WTC11 (cell line): ENCODE results near the gene FOXP1. TPM values are rescaled to one million over a fixed set of nuclear protein-coding genes. Genes with fewer than 3 reads are reported as not detected.

Experiments
- ATAC-seq: fragments of 200-7000 bp; cut with Tn5 transposase; 2 replicates; pipeline ENCODE4 v1.10.0; 2021; ENCODE audit warnings: mild to moderate bottlenecking, moderate library complexity
- CTCF ChIA-PET: fragments of 300-600 bp; sonication (Branson Sonifier 250); formaldehyde crosslinking; loops from one replicate; lab custom pipeline; 2021; ENCODE audit warnings: antibody characterized with exemption; lab: Charles Lee
- POLR2A ChIA-PET: fragments of 350-600 bp; sonication (Branson Sonifier 250); formaldehyde crosslinking; loops from one replicate; lab custom pipeline; 2021; ENCODE audit warnings: antibody characterized with exemption; lab: Charles Lee
- DNase-seq: peaks from one replicate; pipeline ENCODE4 v3.0.0; 2021; ENCODE audit warnings: low spot score
- H3K27ac Mint-ChIP-seq: 2 replicates; pipeline ENCODE4 v1.8.0; 2021; ENCODE audit warnings: mixed read lengths
- H3K27me3 Mint-ChIP-seq: 2 replicates; pipeline ENCODE4 v1.8.0; 2021; ENCODE audit warnings: low read depth, mild to moderate bottlenecking, moderate library complexity, mixed read lengths
- H3K36me3 Mint-ChIP-seq: 2 replicates; pipeline ENCODE4 v1.8.0; 2021; ENCODE audit warnings: mixed read lengths
- H3K4me1 Mint-ChIP-seq: 2 replicates; pipeline ENCODE4 v1.8.0; 2022; ENCODE audit warnings: mixed read lengths
- H3K4me3 Mint-ChIP-seq: 2 replicates; pipeline ENCODE4 v1.8.0; 2021; ENCODE audit warnings: mild to moderate bottlenecking, moderate library complexity, mixed read lengths
- H3K9me3 Mint-ChIP-seq: 2 replicates; pipeline ENCODE4 v1.8.0; 2021; ENCODE audit warnings: mixed read lengths
- ATF6 ChIP-seq: sonication (generic); formaldehyde crosslinking; IDR thresholded peaks from 2 replicates; pipeline ENCODE4 v1.8.1; 2023; ENCODE audit warnings: mild to moderate bottlenecking, missing genetic modification reagents
- EMX1 ChIP-seq: fragments of 250-450 bp; sonication (Bioruptor Pico); IDR thresholded peaks from 2 replicates; pipeline ENCODE4 v1.8.0; 2021; ENCODE audit warnings: mild to moderate bottlenecking
- ESRRA ChIP-seq: sonication (generic); formaldehyde crosslinking; IDR thresholded peaks from 2 replicates; pipeline ENCODE4 v1.8.1; 2022; ENCODE audit warnings: mild to moderate bottlenecking, missing genetic modification reagents, borderline replicate concordance
- FOXK1 ChIP-seq: sonication (generic); formaldehyde crosslinking; IDR thresholded peaks from 2 replicates; pipeline ENCODE4 v1.8.0; 2022; ENCODE audit warnings: mild to moderate bottlenecking, moderate library complexity, missing genetic modification reagents
- KAT7 ChIP-seq: sonication (generic); formaldehyde crosslinking; IDR thresholded peaks from 2 replicates; pipeline ENCODE4 v1.8.1; 2023; ENCODE audit warnings: missing genetic modification reagents, mild to moderate bottlenecking, borderline replicate concordance
- MYBL2 ChIP-seq: sonication (generic); formaldehyde crosslinking; IDR thresholded peaks from 2 replicates; pipeline ENCODE4 v1.8.1; 2023; ENCODE audit warnings: mild to moderate bottlenecking, moderate library complexity, missing genetic modification reagents
- NR1H2 ChIP-seq: sonication (generic); formaldehyde crosslinking; IDR thresholded peaks from 2 replicates; pipeline ENCODE4 v1.9.0; 2021; ENCODE audit warnings: mild to moderate bottlenecking, moderate library complexity, missing genetic modification reagents
- PRRX2 ChIP-seq: fragments of 250-450 bp; sonication (Bioruptor Pico); IDR thresholded peaks from 2 replicates; pipeline ENCODE4 v1.8.0; 2021; ENCODE audit warnings: mild to moderate bottlenecking
- SMAD3 ChIP-seq: sonication (generic); formaldehyde crosslinking; IDR thresholded peaks from 2 replicates; pipeline ENCODE4 v1.8.0; 2022; ENCODE audit warnings: missing genetic modification reagents, mild to moderate bottlenecking, borderline replicate concordance
- SP1 ChIP-seq: sonication (generic); formaldehyde crosslinking; conservative IDR thresholded peaks from 2 replicates; pipeline ENCODE4 v1.8.1; 2022; ENCODE audit warnings: missing genetic modification reagents
- ZNF317 ChIP-seq: sonication (generic); formaldehyde crosslinking; IDR thresholded peaks from 2 replicates; pipeline ENCODE4 v1.8.1; 2023; ENCODE audit warnings: low read depth, mild to moderate bottlenecking, moderate library complexity, missing genetic modification reagents, borderline replicate concordance
- ZNF416 ChIP-seq: fragments of 250-450 bp; sonication (Bioruptor Pico); IDR thresholded peaks from 2 replicates; pipeline ENCODE4 v1.9.0; 2021; ENCODE audit warnings: mild to moderate bottlenecking, inconsistent platforms
- ZNF423 ChIP-seq: fragments of 250-450 bp; sonication (Bioruptor Pico); IDR thresholded peaks from 2 replicates; pipeline ENCODE4 v2.1.2; 2022; ENCODE audit warnings: mild to moderate bottlenecking, moderate library complexity
- ZNF512 ChIP-seq: sonication (generic); formaldehyde crosslinking; IDR thresholded peaks from 2 replicates; pipeline ENCODE4 v1.8.1; 2022; ENCODE audit warnings: missing genetic modification reagents, borderline replicate concordance
- ZNF671 ChIP-seq: fragments of 250-450 bp; sonication (Bioruptor Pico); IDR thresholded peaks from 2 replicates; pipeline ENCODE4 v1.8.0; 2021; ENCODE audit warnings: mild to moderate bottlenecking
- ZSCAN18 ChIP-seq: fragments of 250-450 bp; sonication (Bioruptor Pico); IDR thresholded peaks from 2 replicates; pipeline ENCODE4 v2.1.2; 2022; ENCODE audit warnings: mild to moderate bottlenecking, moderate library complexity
- total RNA-seq: library from RNA; stranded (reverse); gene quantifications from 3 replicates; pipeline ENCODE4 v1.2.3, GENCODE V29; 2021
- TF ChIP-seq, protein P1 (sequence below): sonication (generic); formaldehyde crosslinking; IDR thresholded peaks from 2 replicates; pipeline ENCODE4 v1.8.1; 2023; ENCODE audit warnings: mild to moderate bottlenecking, missing genetic modification reagents, borderline replicate concordance
- TF ChIP-seq, protein P2 (sequence below): sonication (generic); formaldehyde crosslinking; IDR thresholded peaks from 2 replicates; pipeline ENCODE4 v1.8.1; 2023; ENCODE audit warnings: mild to moderate bottlenecking, missing genetic modification reagents

The FOXP1 gene
- total RNA-seq, 1 experiment from 2014 or later = 25.8 TPM

GRCh38 chr3:71130471-71131374 lies 452.8 kb downstream of the FOXP1 start:
- ChIA-PET CTCF (interaction anchor here (0.6 to 1.2 kb wide), 3 partner anchors 22 to 46 kb away, joined by 4 to 7 read pairs (median 5); no protein-coding TSS in a partner anchor), POLR2A (interaction anchor here (1.6 kb wide), 1 partner anchor 454 kb away, joined by 4 read pairs; the partner anchor contains the start of gene FOXP1)
- ATAC-seq (peak; percentile 61), DNase-seq (no peak)
- TF ChIP-seq SP1 (CRISPR knock-in tag) (no peak), ZNF416 (no peak)
- no peaks in the 10 kb centered on the region for H3K36me3 Mint-ChIP-seq
- H3K4me3 Mint-ChIP-seq = peak overlapping the region; percentile 46
- peaks cover 86% of the 10 kb centered on the region for H3K4me1 Mint-ChIP-seq
- no peaks in the 10 kb centered on the region for H3K27me3 Mint-ChIP-seq
- no peaks in the 10 kb centered on the region for H3K9me3 Mint-ChIP-seq
- H3K27ac Mint-ChIP-seq = peak overlapping the region; percentile 91

- no peak for DNase-seq
- no peaks in the 10 kb centered on the region for H3K9me3 Mint-ChIP-seq
- TF ChIP-seq ESRRA (CRISPR knock-in tag) (no peak), SP1 (CRISPR knock-in tag) (no peak), ZNF512 (CRISPR knock-in tag) (no peak), ZNF317 (no peak), MYBL2 (CRISPR knock-in tag) (no peak), SMAD3 (CRISPR knock-in tag) (no peak), NR1H2 (CRISPR knock-in tag) (no peak), FOXK1 (no peak), EMX1 (CRISPR knock-in tag) (no peak), ZSCAN18 (no peak), ZNF671 (CRISPR knock-in tag) (no peak), PRRX2 (CRISPR knock-in tag) (no peak), KAT7 (CRISPR knock-in tag) (no peak), ZNF423 (no peak), ATF6 (CRISPR knock-in tag) (no peak)
- TF ChIP-seq, protein P1, sequence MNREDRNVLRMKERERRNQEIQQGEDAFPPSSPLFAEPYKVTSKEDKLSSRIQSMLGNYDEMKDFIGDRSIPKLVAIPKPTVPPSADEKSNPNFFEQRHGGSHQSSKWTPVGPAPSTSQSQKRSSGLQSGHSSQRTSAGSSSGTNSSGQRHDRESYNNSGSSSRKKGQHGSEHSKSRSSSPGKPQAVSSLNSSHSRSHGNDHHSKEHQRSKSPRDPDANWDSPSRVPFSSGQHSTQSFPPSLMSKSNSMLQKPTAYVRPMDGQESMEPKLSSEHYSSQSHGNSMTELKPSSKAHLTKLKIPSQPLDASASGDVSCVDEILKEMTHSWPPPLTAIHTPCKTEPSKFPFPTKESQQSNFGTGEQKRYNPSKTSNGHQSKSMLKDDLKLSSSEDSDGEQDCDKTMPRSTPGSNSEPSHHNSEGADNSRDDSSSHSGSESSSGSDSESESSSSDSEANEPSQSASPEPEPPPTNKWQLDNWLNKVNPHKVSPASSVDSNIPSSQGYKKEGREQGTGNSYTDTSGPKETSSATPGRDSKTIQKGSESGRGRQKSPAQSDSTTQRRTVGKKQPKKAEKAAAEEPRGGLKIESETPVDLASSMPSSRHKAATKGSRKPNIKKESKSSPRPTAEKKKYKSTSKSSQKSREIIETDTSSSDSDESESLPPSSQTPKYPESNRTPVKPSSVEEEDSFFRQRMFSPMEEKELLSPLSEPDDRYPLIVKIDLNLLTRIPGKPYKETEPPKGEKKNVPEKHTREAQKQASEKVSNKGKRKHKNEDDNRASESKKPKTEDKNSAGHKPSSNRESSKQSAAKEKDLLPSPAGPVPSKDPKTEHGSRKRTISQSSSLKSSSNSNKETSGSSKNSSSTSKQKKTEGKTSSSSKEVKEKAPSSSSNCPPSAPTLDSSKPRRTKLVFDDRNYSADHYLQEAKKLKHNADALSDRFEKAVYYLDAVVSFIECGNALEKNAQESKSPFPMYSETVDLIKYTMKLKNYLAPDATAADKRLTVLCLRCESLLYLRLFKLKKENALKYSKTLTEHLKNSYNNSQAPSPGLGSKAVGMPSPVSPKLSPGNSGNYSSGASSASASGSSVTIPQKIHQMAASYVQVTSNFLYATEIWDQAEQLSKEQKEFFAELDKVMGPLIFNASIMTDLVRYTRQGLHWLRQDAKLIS = no peak
- TF ChIP-seq, protein P2, sequence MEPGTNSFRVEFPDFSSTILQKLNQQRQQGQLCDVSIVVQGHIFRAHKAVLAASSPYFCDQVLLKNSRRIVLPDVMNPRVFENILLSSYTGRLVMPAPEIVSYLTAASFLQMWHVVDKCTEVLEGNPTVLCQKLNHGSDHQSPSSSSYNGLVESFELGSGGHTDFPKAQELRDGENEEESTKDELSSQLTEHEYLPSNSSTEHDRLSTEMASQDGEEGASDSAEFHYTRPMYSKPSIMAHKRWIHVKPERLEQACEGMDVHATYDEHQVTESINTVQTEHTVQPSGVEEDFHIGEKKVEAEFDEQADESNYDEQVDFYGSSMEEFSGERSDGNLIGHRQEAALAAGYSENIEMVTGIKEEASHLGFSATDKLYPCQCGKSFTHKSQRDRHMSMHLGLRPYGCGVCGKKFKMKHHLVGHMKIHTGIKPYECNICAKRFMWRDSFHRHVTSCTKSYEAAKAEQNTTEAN = no peak
Measured at GRCh38 chr3:71129611-71130431, 453.7 kb downstream of the FOXP1 start.

More at GRCh38 chr3:71129611-71130431, 453.7 kb downstream of the FOXP1 start:
- Mint-ChIP-seq H3K4me3 (peak overlapping the region; percentile 46), H3K4me1 (peaks cover 77% of the 10 kb centered on the region), H3K27ac (peak overlapping the region; percentile 91), H3K36me3 (no peaks in the 10 kb centered on the region), H3K27me3 (no peaks in the 10 kb centered on the region)
- no peak for ATAC-seq
- CTCF ChIA-PET = interaction anchor here (1.2 kb wide), 1 partner anchor 23 kb away, joined by 7 read pairs; no protein-coding TSS in a partner anchor
- POLR2A ChIA-PET = interaction anchor here (0.6 kb wide), 1 partner anchor 70 kb away, joined by 4 read pairs; no protein-coding TSS in a partner anchor
